ENCODE results near the gene GMCL2. TPM values are rescaled to one million over a fixed set of nuclear protein-coding genes. Genes with fewer than 3 reads are reported as not detected.

GMCL2 gene
- total and polyA plus RNA-seq, 7 donors, result 0.01 TPM; not detected in 6

DNA sequence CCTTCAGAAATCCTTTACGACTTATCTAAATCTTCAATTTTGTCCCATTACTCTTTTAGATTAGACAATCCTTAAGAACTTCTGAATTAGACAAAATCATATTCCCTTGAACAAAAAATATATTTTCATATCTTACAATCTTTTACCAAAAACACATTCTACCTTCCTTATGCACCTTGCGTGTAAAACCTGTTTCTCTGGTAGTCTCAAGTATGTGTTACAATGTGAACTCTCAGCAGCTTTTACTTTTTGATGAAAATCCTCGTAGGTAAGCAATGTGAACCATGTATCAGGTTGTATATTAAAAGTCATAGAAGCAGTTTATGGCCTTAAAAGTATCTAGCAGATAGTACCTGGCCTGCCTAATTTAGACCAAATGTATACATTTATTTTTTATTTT lies 12.7 kb downstream of the GMCL2 start:
- Histone ChIP-seq H3K9me3 (no peaks in the 10 kb centered on the region), H3K27ac (no peak overlapping the region), H3K36me3 (no peaks in the 10 kb centered on the region), H3K4me1 (no peaks in the 10 kb centered on the region), H3K27me3 (peaks cover 0 to under 1% (median 0%) of the 10 kb centered on the region in 3 donors), H3K4me3 (no peak overlapping the region)
- intact Hi-C loops (cut with DNase I), result no loop called here
- TF ChIP-seq EP300 (IDR thresholded peaks at IDR 0.05) (no peak), POLR2AphosphoS5 (IDR thresholded peaks at IDR 0.05) (no peak)
- WGBS, 2 donors, result 90 to 91% methylated on average over 3 of the region's 3 CpGs
- DNase-seq, result no peak

GRCh38 chr5:178170455-178170854 lies 16.7 kb downstream of the GMCL2 start:
- H3K4me3 ChIP-seq, result no peak overlapping the region
- H3K4me1 ChIP-seq, result no peaks in the 10 kb centered on the region
- H3K36me3 ChIP-seq, result no peaks in the 10 kb centered on the region
- no peak overlapping the region for H3K27ac ChIP-seq
- 86 to 90% methylated on average over 2 of the region's 2 CpGs for WGBS, 2 donors
- intact Hi-C loops (cut with DNase I), result no loop called here
- H3K9me3 ChIP-seq, result no peaks in the 10 kb centered on the region
- peaks cover 0 to 9% (median 3%) of the 10 kb centered on the region in 3 donors for H3K27me3 ChIP-seq
- no peak for TF ChIP-seq POLR2AphosphoS5 (IDR thresholded peaks at IDR 0.05)
- TF ChIP-seq, protein P1, sequence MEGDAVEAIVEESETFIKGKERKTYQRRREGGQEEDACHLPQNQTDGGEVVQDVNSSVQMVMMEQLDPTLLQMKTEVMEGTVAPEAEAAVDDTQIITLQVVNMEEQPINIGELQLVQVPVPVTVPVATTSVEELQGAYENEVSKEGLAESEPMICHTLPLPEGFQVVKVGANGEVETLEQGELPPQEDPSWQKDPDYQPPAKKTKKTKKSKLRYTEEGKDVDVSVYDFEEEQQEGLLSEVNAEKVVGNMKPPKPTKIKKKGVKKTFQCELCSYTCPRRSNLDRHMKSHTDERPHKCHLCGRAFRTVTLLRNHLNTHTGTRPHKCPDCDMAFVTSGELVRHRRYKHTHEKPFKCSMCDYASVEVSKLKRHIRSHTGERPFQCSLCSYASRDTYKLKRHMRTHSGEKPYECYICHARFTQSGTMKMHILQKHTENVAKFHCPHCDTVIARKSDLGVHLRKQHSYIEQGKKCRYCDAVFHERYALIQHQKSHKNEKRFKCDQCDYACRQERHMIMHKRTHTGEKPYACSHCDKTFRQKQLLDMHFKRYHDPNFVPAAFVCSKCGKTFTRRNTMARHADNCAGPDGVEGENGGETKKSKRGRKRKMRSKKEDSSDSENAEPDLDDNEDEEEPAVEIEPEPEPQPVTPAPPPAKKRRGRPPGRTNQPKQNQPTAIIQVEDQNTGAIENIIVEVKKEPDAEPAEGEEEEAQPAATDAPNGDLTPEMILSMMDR (IDR thresholded peaks at IDR 0.05), result no peak
- no peak for TF ChIP-seq EP300 (IDR thresholded peaks at IDR 0.05)
- no peak for TF ChIP-seq POLR2A (IDR thresholded peaks at IDR 0.05)
- DNase-seq, result no peak

DNA sequence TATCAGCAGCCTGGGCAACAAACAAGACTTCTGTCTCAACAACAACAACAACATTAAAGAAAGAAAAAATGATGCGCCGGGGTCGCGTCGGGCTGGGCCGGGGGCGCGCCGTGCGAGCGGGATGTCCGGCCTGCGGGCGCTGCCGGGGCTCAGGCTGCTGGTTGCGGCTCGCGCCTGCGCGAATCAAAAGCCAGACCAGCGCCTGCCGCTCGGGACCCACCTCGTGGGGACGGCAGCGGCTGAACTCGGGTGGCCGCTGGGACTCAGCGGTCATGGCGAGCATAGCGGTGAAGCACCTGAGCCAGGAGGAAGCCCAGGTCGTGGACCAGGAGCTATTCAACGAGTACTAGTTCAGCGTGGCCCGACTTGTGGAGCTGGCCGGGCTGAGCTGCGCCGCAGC lies 21.6 kb downstream of the GMCL2 start:
- no peak for DNase-seq
- Histone ChIP-seq H3K36me3 (no peaks in the 10 kb centered on the region), H3K27me3 (peaks cover 0 to 33% (median 14%) of the 10 kb centered on the region in 3 donors), H3K4me3 (no peak overlapping the region), H3K27ac (no peak overlapping the region), H3K9me3 (no peaks in the 10 kb centered on the region), H3K4me1 (peaks cover 0 to 9% (median 9%) of the 10 kb centered on the region in 4 donors)
- TF ChIP-seq POLR2A (IDR thresholded peaks at IDR 0.05) (no peak), POLR2AphosphoS5 (IDR thresholded peaks at IDR 0.05) (no peak), EP300 (IDR thresholded peaks at IDR 0.05) (no peak)
- TF ChIP-seq, protein P1 (IDR thresholded peaks at IDR 0.05), result no peak
- intact Hi-C loops (cut with DNase I), result no loop called here
- WGBS, 2 donors, result 48 to 53% methylated on average over 38 of the region's 38 CpGs

DNA sequence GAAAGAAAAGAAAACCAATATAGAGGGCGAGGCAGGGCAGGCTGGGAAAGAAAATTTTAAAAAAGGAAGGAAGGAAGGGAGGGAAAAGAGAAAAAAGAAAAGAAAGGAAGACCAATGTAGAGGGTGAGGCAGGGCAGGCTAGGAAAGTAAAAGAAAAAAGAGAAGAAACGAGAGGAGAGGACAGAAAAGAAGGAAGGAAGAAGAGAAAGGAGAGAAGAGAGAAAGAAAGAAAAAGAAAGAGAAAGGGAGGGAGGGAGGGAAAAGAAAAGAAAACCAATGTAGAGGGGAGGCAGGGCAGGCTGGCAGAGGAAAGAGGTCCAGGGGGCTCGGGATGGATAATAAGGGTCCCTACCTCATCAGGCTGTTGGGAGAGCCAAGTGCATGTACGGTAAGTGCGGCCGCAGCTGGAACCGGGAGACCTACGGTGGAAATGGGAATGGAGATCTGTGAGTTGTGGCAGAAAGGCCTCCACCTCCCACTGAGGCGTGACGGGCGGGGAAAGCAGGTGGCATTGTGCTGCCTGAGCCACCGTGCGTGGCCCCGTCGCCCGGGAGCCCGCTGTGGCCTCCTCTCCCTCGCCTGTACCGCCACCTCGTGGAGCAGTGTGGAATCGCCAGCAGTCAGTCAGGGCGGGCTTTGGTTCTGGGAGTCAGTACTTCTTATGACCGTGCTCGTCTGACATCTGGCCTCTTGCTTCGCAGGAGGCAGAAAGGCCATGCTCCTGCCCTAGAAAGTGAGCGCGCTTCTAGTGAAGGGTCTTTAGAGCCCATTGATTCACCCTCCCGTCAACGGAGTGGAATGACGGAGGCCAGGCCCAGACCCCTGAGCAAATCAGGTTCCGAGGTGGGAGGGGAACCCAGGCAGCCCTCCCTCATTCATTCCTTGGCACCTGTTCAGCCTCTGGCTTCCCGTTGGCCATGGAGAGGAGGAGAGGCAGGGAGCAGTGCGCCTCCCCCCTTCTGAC lies 23.1 kb downstream of the GMCL2 start:
- Histone ChIP-seq H3K27me3 (peaks cover 0 to 33% (median 14%) of the 10 kb centered on the region in 3 donors), H3K4me3 (peak overlapping the region in 2 of 4 donors; percentile 12 to 16), H3K9me3 (no peaks in the 10 kb centered on the region), H3K36me3 (no peaks in the 10 kb centered on the region), H3K27ac (no peak overlapping the region), H3K4me1 (peaks cover 0 to 9% (median 9%) of the 10 kb centered on the region in 4 donors)
- WGBS, 2 donors, result 10 to 12% methylated on average over 33 of the region's 33 CpGs
- TF ChIP-seq, protein P1 (IDR thresholded peaks at IDR 0.05), result peak; percentile 94 to 100 (median 97)
- no peak for TF ChIP-seq POLR2AphosphoS5 (IDR thresholded peaks at IDR 0.05)
- intact Hi-C loops (cut with DNase I), result loop anchor here (1.0 to 5.0 kb wide), 2 partner anchors 42 to 88 kb away; no protein-coding TSS in a partner anchor
- DNase-seq, result peak; percentile 89

DNA sequence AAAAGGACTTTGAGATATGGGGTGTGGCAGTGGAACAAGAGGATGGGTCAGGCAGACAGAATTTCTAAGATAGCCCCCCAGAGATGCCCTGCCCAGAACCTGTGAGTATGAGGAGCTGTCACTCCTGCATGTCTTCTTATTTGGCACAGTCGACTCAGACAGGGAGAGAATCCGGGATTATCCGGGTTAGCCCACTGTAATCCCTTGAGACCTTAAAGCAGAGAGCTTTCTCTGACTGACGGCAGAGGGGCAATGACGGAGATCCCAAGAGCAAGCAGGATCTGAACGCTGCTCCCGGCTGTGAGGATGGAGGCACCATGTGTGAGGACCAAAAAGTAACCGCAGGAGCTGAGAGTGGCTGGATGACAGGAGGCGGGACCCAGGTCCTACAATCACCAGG lies 24.7 kb downstream of the GMCL2 start:
- Histone ChIP-seq H3K4me1 (peaks cover 0 to 9% (median 9%) of the 10 kb centered on the region in 4 donors), H3K36me3 (no peaks in the 10 kb centered on the region), H3K9me3 (no peaks in the 10 kb centered on the region), H3K4me3 (no peak overlapping the region), H3K27me3 (peaks cover 0 to 33% (median 14%) of the 10 kb centered on the region in 3 donors), H3K27ac (no peak overlapping the region)
- intact Hi-C loops (cut with DNase I), result loop anchor here (5.0 kb wide), 1 partner anchor 40 kb away; no protein-coding TSS in a partner anchor
- TF ChIP-seq EP300 (IDR thresholded peaks at IDR 0.05), result no peak
- no peak for TF ChIP-seq POLR2A (IDR thresholded peaks at IDR 0.05)
- TF ChIP-seq, protein P1 (IDR thresholded peaks at IDR 0.05), result no peak
- TF ChIP-seq POLR2AphosphoS5 (IDR thresholded peaks at IDR 0.05), result no peak
- no peak for DNase-seq
- WGBS, 2 donors, result 79 to 82% methylated on average over 9 of the region's 9 CpGs

Data from sigmoid colon (tissue), 7 donors.